Fibroblast of lung (primary cell): ENCODE measurements around the gene APMAP. TPM values are rescaled to one million over a fixed set of nuclear protein-coding genes. Genes with fewer than 3 reads are reported as not detected.

ENCODE experiments used
- DNase-seq, 2 donors: peaks; one replicate each; pipeline versions ENCODE4 v3.0.0 to v3.0.0-alpha.2; 2010; ENCODE audit warnings: low read depth in 2 of 2
- H2AFZ ChIP-seq: 2 replicates; pipeline ENCODE4 v1.5.1; 2012; ENCODE audit warnings: low read length, control low read depth, inconsistent platforms
- H3K27ac ChIP-seq: 2 replicates; pipeline ENCODE4 v1.5.1; 2011; ENCODE audit warnings: low read length, control low read depth; ENCODE audit not compliant: insufficient read depth
- H3K27me3 ChIP-seq: 2 replicates; pipeline ENCODE4 v1.5.1; 2011; ENCODE audit warnings: mild to moderate bottlenecking, low read length; ENCODE audit not compliant: control insufficient read depth, insufficient read depth
- H3K36me3 ChIP-seq: 2 replicates; pipeline ENCODE4 v1.5.1; 2011; ENCODE audit warnings: low read length; ENCODE audit not compliant: control insufficient read depth, insufficient read depth
- H3K4me1 ChIP-seq: 2 replicates; pipeline ENCODE4 v1.5.1; 2011; ENCODE audit warnings: low read length; ENCODE audit not compliant: control insufficient read depth, insufficient read depth; ENCODE audit errors: extremely low read depth
- H3K4me2 ChIP-seq: 2 replicates; pipeline ENCODE4 v1.5.1; 2011; ENCODE audit warnings: low read length, control low read depth; ENCODE audit not compliant: insufficient read depth; ENCODE audit errors: extremely low read depth
- H3K4me3 ChIP-seq, 4 experiments: fragments of 200-600 bp in 1 of 4; sonication (generic) in 1 of 4; replicated peaks in 1 of 4; 2 replicates each; pipeline ENCODE4 v1.5.1; 2011 to 2016; ENCODE audit warnings: low read length in 4 of 4, low read depth in 3 of 4, mild to moderate bottlenecking in 3 of 4, control low read depth in 2 of 4, inconsistent platforms in 1 of 4, mixed read lengths in 1 of 4; ENCODE audit not compliant: insufficient read depth in 1 of 4; ENCODE audit errors: control extremely low read depth in 1 of 4
- H3K79me2 ChIP-seq: 2 replicates; pipeline ENCODE4 v1.5.1; 2012; ENCODE audit warnings: mild to moderate bottlenecking, low read length, inconsistent platforms; ENCODE audit not compliant: control insufficient read depth, insufficient read depth
- H3K9ac ChIP-seq: 2 replicates; pipeline ENCODE4 v1.5.1; 2011; ENCODE audit warnings: mild to moderate bottlenecking, low read length, control low read depth; ENCODE audit not compliant: insufficient read depth
- H3K9me3 ChIP-seq: 2 replicates; pipeline ENCODE4 v1.5.1; 2012; ENCODE audit warnings: low read depth, low read length; ENCODE audit not compliant: control insufficient read depth, insufficient read depth
- H4K20me1 ChIP-seq: 2 replicates; pipeline ENCODE4 v1.5.1; 2011; ENCODE audit warnings: low read length; ENCODE audit not compliant: control insufficient read depth, insufficient read depth; ENCODE audit errors: extremely low read depth
- CTCF ChIP-seq, 2 donors: IDR thresholded peaks in 1 of 2; conservative IDR thresholded peaks in 1 of 2; 1 replicate in 1 of 2; 2 replicates in 1 of 2; pipeline ENCODE4 v1.5.1; 2011 to 2012; ENCODE audit warnings: low read length in 2 of 2, control low read depth in 1 of 2, inconsistent platforms in 1 of 2, low read depth in 1 of 2, mild to moderate bottlenecking in 1 of 2
- EZH2 ChIP-seq: IDR thresholded peaks from 2 replicates; pipeline ENCODE4 v1.5.1; 2012; ENCODE audit warnings: low read length, control low read depth, mild to moderate bottlenecking; ENCODE audit errors: missing control alignments
- polyA plus RNA-seq, 2 donors: library from polyadenylated mRNA; depleted of rRNA in 1 of 2; stranded (reverse) in 1 of 2; unstranded in 1 of 2; fragments of >200 nt; gene quantifications; 2 replicates each; pipeline ENCODE4 v1.2.1, GENCODE V29; 2011 to 2012; ENCODE audit warnings: missing spikeins in 1 of 2
- total RNA-seq: library from RNA; depleted of rRNA; stranded (reverse); fragments of >200 nt; gene quantifications from 2 replicates; pipeline ENCODE4 v1.2.1, GENCODE V29; 2014

Gene APMAP
- total and polyA plus RNA-seq, 2 donors (not counting 1 experiment from before 2014, with no cell fraction given), result 72.5 to 104 TPM

GRCh38 chr20:24954566-24954965 is 38.0 kb downstream of the APMAP start:
- no peak overlapping the region for H3K9ac ChIP-seq
- no peaks in the 10 kb centered on the region for H3K4me1 ChIP-seq
- H4K20me1 ChIP-seq, result no peaks in the 10 kb centered on the region
- no peak overlapping the region for H3K27ac ChIP-seq
- TF ChIP-seq CTCF (conservative IDR thresholded peaks at IDR 0.05 in 1 of 2, IDR thresholded peaks at IDR 0.05 in 1 of 2; ENCODE audit: low read depth in 1 of 2, low read length in 2 of 2) (no peak), EZH2 (no peak)
- H3K9me3 ChIP-seq, result no peaks in the 10 kb centered on the region
- no peak overlapping the region for H3K4me2 ChIP-seq
- no peaks in the 10 kb centered on the region for H3K36me3 ChIP-seq
- H3K4me3 ChIP-seq, result no peak overlapping the region
- DNase-seq, result no peak
- H3K27me3 ChIP-seq, result no peaks in the 10 kb centered on the region
- H3K79me2 ChIP-seq, result no peaks in the 10 kb centered on the region
- no peak overlapping the region for H2AFZ ChIP-seq

- Histone ChIP-seq H3K9me3 (no peaks in the 10 kb centered on the region), H3K27ac (no peak overlapping the region), H3K4me3 (no peak overlapping the region), H3K4me2 (no peak overlapping the region), H3K36me3 (no peaks in the 10 kb centered on the region), H3K79me2 (no peaks in the 10 kb centered on the region), H3K4me1 (no peaks in the 10 kb centered on the region), H3K27me3 (no peaks in the 10 kb centered on the region), H4K20me1 (no peaks in the 10 kb centered on the region), H2AFZ (no peak overlapping the region), H3K9ac (no peak overlapping the region)
- DNase-seq, result no peak
- TF ChIP-seq EZH2 (no peak), CTCF (conservative IDR thresholded peaks at IDR 0.05 in 1 of 2, IDR thresholded peaks at IDR 0.05 in 1 of 2; ENCODE audit: low read depth in 1 of 2, low read length in 2 of 2) (no peak)
Measured at GRCh38 chr20:24954151-24954550, 38.4 kb downstream of the APMAP start.

- Histone ChIP-seq H3K27ac (no peak overlapping the region), H3K36me3 (no peaks in the 10 kb centered on the region), H3K79me2 (no peaks in the 10 kb centered on the region), H2AFZ (no peak overlapping the region), H3K9me3 (no peaks in the 10 kb centered on the region), H4K20me1 (no peaks in the 10 kb centered on the region), H3K27me3 (no peaks in the 10 kb centered on the region), H3K4me1 (no peaks in the 10 kb centered on the region), H3K4me2 (no peak overlapping the region), H3K9ac (no peak overlapping the region), H3K4me3 (no peak overlapping the region)
- TF ChIP-seq EZH2, result no peak
- no peak for TF ChIP-seq CTCF (conservative IDR thresholded peaks at IDR 0.05 in 1 of 2, IDR thresholded peaks at IDR 0.05 in 1 of 2; ENCODE audit: low read depth in 1 of 2, low read length in 2 of 2)
- no peak for DNase-seq
Measured at GRCh38 chr20:24953621-24954133, 38.9 kb downstream of the APMAP start.
